Neutrophil (primary cell): ENCODE data around the gene RBMS3.
"Not testable (repeated sequence)": the region's sequence is repeated elsewhere in the genome, so short reads cannot be mapped to it uniquely, and the experiment has no call there.

Source experiments
- H3K27ac ChIP-seq: fragments of 200-600 bp; sonication (generic); 2 replicates; pipeline ENCODE4 v1.5.1; 2016; ENCODE audit warnings: mild to moderate bottlenecking, moderate library complexity
- H3K27me3 ChIP-seq: fragments of 200-600 bp; sonication (generic); 2 replicates; pipeline ENCODE4 v1.6.0; 2016; ENCODE audit warnings: mild to moderate bottlenecking
- H3K36me3 ChIP-seq: fragments of 200-600 bp; sonication (generic); 2 replicates; pipeline ENCODE4 v1.5.1; 2017
- H3K4me1 ChIP-seq, 2 experiments: fragments of 200-600 bp in 1 of 2; sonication (generic) in 1 of 2; 1 replicate in 1 of 2; 2 replicates in 1 of 2; pipeline versions ENCODE4 v1.5.1 to v1.6.1; 2013 to 2016; ENCODE audit warnings: low read depth in 1 of 2, low read length in 1 of 2, mild to moderate bottlenecking in 1 of 2, moderate library complexity in 1 of 2; ENCODE audit not compliant: control insufficient read depth in 1 of 2, insufficient read depth in 1 of 2
- H3K4me3 ChIP-seq, 2 experiments: fragments of 200-600 bp in 1 of 2; sonication (generic) in 1 of 2; 1 replicate in 1 of 2; 2 replicates in 1 of 2; pipeline ENCODE4 v1.5.1; 2013 to 2016; ENCODE audit warnings: low read depth in 1 of 2, low read length in 1 of 2, mild to moderate bottlenecking in 1 of 2, moderate library complexity in 1 of 2
- H3K9me3 ChIP-seq: fragments of 200-600 bp; sonication (generic); 2 replicates; pipeline ENCODE4 v1.5.1; 2016
- CTCF ChIP-seq: fragments of 200-600 bp; sonication (generic); IDR thresholded peaks from 2 replicates; pipeline ENCODE4 v1.5.1; 2016; ENCODE audit warnings: antibody characterized with exemption

Gene RBMS3

GRCh38 chr3:29318251-29318650 lies 37.4 kb downstream of the RBMS3 start:
- H3K36me3 ChIP-seq = no peaks in the 10 kb centered on the region
- H3K27ac ChIP-seq = no peak overlapping the region
- H3K4me1 ChIP-seq = no peaks in the 10 kb centered on the region
- no peak for TF ChIP-seq CTCF
- H3K4me3 ChIP-seq = no peak overlapping the region
- no peaks in the 10 kb centered on the region for H3K27me3 ChIP-seq
- no peaks in the 10 kb centered on the region for H3K9me3 ChIP-seq

- Histone ChIP-seq H3K4me1 (no peaks in the 10 kb centered on the region), H3K27me3 (no peaks in the 10 kb centered on the region), H3K36me3 (no peaks in the 10 kb centered on the region), H3K27ac (no peak overlapping the region), H3K9me3 (no peaks in the 10 kb centered on the region), H3K4me3 (no peak overlapping the region)
- no peak for TF ChIP-seq CTCF
These were observed 38.4 kb downstream of the RBMS3 start for GRCh38 chr3:29319262-29319661.

DNA sequence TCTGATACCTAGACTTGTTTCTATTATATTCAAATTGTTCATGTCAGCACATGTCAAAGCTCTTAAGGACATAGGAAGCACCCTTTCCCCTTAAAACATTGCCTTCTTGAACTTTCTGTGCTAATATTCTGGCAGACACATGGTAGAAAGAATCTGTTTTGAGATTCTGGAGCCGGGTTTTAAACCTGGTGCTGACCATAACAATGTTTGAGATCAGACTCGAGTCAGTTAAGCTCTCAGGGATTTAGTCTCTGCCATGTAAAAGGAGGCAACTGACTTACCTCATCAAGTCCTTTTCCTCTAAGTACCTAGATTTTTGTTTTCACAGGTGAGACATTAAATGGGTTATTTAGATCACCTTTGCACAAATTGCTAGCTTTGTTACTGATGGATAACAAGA lies 38.9 kb downstream of the RBMS3 start:
- Histone ChIP-seq H3K4me3 (no peak overlapping the region), H3K36me3 (no peaks in the 10 kb centered on the region), H3K27me3 (no peaks in the 10 kb centered on the region), H3K4me1 (no peaks in the 10 kb centered on the region), H3K27ac (no peak overlapping the region), H3K9me3 (no peaks in the 10 kb centered on the region)
- no peak for TF ChIP-seq CTCF

- Histone ChIP-seq H3K27me3 (no peaks in the 10 kb centered on the region), H3K27ac (no peak overlapping the region), H3K36me3 (no peaks in the 10 kb centered on the region), H3K4me3 (no peak overlapping the region), H3K4me1 (no peaks in the 10 kb centered on the region), H3K9me3 (no peaks in the 10 kb centered on the region)
- no peak for TF ChIP-seq CTCF
These were observed 41.7 kb downstream of the RBMS3 start for GRCh38 chr3:29322586-29322985.

DNA sequence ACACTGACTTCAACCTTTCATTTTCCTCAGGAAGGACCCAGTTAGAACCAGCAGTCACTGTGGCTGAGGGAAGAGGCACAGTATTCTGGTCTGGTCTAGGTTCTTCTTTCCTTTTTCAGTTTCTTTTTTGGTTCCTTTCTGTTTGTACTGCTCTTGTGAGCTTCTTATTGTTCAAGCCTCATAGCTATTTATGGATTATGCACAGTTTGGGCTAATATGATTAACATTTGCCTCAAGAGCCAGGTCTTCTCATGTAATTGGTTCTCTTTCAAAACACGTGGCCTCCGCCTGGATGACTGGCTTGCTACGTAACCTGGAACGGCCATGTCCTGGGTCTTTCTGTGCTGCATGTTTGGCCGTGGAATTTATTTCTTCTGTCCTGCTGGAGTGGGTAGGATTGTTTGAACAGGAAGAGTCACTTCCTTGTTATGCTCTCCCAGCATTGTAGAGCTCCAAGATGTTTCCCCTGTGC lies 43.3 kb downstream of the RBMS3 start:
- Histone ChIP-seq H3K27ac (no peak overlapping the region), H3K4me1 (no peaks in the 10 kb centered on the region), H3K9me3 (no peaks in the 10 kb centered on the region), H3K27me3 (no peaks in the 10 kb centered on the region), H3K36me3 (no peaks in the 10 kb centered on the region), H3K4me3 (no peak overlapping the region)
- no peak for TF ChIP-seq CTCF

GRCh38 chr3:29326540-29326939 lies 45.7 kb downstream of the RBMS3 start:
- not testable (repeated sequence) for H3K4me1 ChIP-seq, H3K27ac ChIP-seq, H3K36me3 ChIP-seq, H3K4me3 ChIP-seq, H3K9me3 ChIP-seq, H3K27me3 ChIP-seq
